GM12874 (cell line): ENCODE data around the gene CERKL.

Experiments
- TF ChIP-seq, protein P1 (sequence below): IDR thresholded peaks from 2 replicates; pipeline ENCODE4 v1.5.1; 2011; ENCODE audit warnings: low read depth, mild to moderate bottlenecking, control low read depth, low read length, moderate library complexity; ENCODE audit not compliant: insufficient read depth

The CERKL gene

DNA sequence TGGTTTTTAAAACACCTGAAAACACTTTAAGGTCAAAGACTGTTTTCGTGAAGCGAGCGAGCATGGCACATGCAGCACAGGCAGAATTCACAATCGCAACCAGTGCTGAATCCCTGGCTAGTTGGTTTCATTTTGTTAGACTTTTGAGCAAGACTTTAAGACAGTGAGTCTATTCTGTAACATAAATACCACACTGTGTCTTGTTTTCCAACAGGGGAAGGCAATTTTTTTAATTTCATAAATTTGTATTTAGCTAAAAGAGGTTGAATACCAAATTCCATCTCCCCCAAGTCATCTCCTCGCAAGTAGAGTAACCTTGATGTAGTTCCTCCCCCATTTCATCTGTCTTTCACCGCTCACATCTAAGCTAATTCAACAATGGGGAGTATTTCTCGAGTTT, 1.4 kb downstream of the CERKL start:
- TF ChIP-seq, protein P1, sequence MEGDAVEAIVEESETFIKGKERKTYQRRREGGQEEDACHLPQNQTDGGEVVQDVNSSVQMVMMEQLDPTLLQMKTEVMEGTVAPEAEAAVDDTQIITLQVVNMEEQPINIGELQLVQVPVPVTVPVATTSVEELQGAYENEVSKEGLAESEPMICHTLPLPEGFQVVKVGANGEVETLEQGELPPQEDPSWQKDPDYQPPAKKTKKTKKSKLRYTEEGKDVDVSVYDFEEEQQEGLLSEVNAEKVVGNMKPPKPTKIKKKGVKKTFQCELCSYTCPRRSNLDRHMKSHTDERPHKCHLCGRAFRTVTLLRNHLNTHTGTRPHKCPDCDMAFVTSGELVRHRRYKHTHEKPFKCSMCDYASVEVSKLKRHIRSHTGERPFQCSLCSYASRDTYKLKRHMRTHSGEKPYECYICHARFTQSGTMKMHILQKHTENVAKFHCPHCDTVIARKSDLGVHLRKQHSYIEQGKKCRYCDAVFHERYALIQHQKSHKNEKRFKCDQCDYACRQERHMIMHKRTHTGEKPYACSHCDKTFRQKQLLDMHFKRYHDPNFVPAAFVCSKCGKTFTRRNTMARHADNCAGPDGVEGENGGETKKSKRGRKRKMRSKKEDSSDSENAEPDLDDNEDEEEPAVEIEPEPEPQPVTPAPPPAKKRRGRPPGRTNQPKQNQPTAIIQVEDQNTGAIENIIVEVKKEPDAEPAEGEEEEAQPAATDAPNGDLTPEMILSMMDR = no peak

DNA sequence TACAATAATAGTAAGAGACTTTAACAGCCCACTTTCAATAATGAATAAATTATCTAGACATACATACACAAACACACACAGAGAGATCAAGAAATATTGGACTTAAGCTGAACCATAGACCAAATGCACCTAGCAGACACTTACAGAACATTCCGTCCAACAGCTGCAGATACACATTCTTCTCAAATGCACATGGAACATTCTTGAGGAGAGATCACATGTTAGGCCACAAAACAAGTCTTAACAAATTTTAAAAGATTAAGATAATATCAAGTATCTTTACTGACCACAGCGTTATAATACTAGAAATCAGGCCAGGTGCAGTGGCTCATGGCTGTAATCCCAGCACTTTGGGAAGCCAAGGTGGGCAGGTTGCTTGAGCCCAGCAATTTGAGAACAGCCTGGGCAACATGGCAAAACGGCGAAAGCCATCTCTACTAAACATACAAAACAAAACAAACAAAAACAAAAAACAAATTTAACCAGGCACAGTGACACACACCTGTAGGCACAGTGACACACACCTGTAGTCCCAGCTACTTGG, 7.4 kb downstream of the CERKL start:
- TF ChIP-seq, protein P1 = no peak

DNA sequence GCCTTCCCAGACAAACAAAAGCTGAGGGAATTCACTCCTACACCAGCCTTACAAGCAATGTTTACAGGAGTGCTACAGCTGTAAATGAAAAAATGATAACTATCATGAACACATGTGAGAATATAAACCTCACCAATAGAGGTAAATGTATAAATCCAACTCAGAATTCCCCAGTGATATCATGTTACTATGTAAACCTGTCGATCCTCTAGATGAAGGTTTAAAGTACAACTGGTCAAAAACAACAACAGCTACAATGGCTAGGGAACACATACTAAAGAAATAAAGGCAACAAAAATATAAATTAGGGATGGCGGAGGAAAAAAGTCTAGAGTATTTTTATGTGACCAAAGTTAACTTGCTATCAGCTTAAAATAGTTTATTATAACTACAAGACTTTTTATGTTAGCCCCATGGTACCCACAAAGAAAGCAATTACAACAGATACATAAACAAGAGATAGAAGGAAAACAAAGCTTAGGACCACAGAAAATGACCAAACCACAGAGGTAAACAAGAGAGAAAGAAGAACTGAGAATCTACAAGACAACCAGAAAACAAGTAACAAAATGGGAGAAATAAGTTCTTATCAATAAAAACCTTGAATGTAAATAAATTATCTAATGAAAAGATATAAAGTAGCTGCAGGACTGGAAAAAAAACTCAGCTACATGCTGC, 8.3 kb downstream of the CERKL start:
- TF ChIP-seq, protein P1 = no peak

DNA sequence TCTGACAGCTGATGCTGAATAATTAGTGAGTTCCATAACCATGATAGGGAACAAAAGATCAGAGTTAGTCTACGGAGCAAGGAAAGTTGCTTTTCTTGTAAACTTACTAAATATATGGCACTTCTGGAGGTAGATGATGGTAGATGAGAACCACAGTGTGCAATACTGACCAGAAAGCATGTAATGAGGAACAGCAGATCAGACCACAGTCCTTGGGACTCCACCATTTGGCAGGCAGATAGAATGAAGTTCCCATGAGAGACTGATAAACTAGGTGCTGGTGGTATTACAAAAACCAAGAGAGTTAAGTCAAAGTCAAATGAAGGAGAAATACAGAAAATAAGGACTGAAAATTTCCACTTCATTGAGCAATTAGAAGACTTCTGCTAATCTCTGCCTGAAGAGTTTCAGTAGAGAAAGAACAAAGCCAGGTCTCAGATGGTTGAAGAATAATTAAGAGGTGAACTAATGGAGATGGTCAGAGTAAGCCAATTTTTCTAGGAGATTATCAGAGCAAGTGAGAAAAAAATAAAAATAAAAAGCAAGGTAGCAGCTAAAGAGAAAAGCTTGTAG, 10.4 kb downstream of the CERKL start:
- TF ChIP-seq, protein P1 = no peak

DNA sequence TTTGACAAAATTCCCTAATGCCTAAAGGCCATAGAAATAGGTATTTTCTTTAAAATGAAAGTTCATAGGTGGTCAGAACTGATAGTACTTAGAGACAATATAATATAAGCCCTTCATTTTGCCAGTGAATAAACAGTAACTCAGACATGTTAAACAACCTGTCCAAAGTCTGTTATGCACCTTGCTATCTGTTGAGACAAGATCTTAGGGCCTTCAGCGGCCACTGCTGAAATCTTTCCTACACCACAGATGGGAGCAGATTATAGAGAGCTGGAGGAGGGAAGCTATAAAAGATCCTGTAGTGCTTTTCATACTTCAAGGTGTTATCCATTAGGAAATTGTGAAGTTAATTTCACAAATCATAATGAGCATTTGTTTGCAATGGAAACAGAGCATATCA, 13.8 kb downstream of the CERKL start:
- TF ChIP-seq, protein P1 = no peak

DNA sequence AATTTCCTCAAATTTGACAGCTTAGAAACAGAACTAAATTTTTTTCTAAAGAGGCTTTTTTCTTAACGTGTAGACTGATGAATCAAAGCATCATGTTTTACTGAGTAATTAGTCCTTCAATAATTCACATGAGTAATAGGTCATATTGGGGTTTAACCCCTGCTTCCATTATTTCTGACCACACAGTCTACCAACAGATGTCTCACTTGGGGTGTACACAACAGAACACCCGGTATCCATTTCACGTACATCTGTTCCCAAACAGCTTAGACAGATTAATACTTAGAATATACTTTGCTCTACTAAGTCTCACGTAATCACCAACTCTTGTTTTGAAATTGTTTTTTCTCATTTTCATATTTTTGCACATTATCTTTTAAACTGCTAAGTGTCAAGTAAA, 14.8 kb downstream of the CERKL start:
- TF ChIP-seq, protein P1 = no peak

DNA sequence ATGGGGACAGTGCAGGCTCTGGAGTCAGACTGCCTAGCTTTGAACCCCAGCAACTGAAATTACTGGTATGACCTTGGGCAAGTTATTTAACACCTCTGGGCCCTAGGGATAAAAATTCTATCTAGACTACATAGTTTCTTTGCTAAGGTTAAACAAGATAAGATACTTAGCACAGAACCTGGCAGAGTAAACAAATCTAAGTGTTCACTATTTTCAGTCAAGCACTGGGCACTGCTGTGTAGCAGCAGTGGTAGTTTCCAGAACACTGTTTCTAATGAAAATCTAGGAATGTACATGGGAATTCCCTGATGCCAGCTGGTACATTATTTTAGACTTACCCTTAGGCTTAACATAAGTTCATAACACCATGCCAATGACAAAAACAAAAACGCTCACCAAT, 17.2 kb downstream of the CERKL start:
- TF ChIP-seq, protein P1 = no peak
